ENCODE results near the gene STXBP6.
"Not testable (repeated sequence)": the region's sequence is repeated elsewhere in the genome, so short reads cannot be mapped to it uniquely, and the experiment has no call there.

Gene STXBP6

DNA sequence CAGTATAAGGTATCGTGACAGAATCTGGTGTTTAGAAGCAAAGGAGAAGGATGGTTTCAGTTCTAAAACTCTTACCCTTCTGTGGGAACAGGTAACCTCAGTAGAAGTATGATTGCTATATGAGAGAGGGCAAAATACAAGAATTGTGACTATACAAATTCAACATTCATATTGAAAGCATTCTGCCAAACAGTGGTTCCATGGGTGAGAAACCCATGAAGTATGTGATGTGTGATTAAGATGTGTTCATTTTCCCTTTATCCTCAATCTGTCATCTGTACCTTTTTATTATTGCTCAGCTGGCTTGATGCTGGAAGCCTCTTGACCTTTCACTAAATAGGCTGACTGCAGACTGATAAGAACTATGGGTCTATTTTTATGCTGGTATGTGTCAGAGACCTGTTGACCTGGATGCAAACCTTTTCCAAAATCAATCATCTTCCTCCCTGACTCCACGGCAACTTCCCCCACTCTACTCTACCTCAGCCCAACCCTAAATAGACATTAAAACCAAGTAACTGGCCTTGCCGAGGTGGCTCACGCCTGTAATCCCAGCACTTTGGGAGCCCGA lies 109.6 kb downstream of the STXBP6 start:
- no peaks in the 10 kb centered on the region for H3K36me3 ChIP-seq (ENCODE audit: control insufficient read depth, insufficient read depth, low read length)
- no peak overlapping the region for H3K9ac ChIP-seq (ENCODE audit: low read depth, low read length)
- no peak overlapping the region for H3K4me3 ChIP-seq (ENCODE audit: low read depth, low read length)
- H3K27me3 ChIP-seq (ENCODE audit: control insufficient read depth, insufficient read depth, low read length): no peaks in the 10 kb centered on the region
- peaks cover 14% of the 10 kb centered on the region for H3K4me1 ChIP-seq (ENCODE audit: control insufficient read depth, insufficient read depth, low read length)
- H3K9me3 ChIP-seq (ENCODE audit: control insufficient read depth, insufficient read depth, low read length): no peaks in the 10 kb centered on the region

DNA sequence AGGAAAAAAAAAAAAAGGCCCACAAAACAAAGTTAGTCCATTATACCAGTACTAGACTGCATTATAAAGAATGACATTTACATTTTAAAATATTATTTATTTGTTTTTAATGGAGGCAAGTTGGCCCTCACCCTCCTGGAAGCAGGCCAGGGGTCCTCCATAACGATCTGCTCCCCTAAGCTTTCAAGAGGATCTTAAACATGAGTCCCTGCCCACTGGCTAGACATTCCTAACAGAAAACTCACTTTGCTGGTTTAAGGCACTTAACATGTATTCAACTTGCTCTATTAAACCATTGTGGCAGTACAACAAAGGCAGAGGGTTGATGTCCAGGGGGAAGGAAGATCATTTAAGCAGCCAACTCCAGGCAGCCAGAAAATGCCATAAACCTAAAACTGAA lies 111.4 kb downstream of the STXBP6 start:
- H3K4me1 ChIP-seq (ENCODE audit: control insufficient read depth, insufficient read depth, low read length): peaks cover 14% of the 10 kb centered on the region
- H3K4me3 ChIP-seq (ENCODE audit: low read depth, low read length): no peak overlapping the region
- H3K9ac ChIP-seq (ENCODE audit: low read depth, low read length): no peak overlapping the region
- H3K9me3 ChIP-seq (ENCODE audit: control insufficient read depth, insufficient read depth, low read length): no peaks in the 10 kb centered on the region
- H3K36me3 ChIP-seq (ENCODE audit: control insufficient read depth, insufficient read depth, low read length): no peaks in the 10 kb centered on the region
- H3K27me3 ChIP-seq (ENCODE audit: control insufficient read depth, insufficient read depth, low read length): no peaks in the 10 kb centered on the region

DNA sequence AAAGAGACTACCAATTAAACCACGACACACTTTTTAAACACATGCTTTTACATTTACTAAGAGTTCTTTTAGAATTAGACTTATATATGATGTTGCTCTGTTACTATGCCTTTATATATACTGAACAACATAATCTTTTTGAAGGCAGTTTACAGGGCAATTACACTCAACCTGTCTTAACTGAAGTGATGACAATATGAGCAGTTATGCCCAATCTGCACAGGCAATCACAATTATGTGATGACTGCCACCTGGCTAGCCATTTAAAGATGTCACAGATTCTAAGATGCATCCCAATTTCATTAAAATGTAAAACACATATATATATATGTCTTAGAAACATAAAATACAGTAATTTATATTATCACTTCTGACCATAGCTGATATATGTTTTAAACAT lies 112.6 kb downstream of the STXBP6 start:
- Histone ChIP-seq H3K4me1 (ENCODE audit: control insufficient read depth, insufficient read depth, low read length) (peaks cover 9% of the 10 kb centered on the region), H3K4me3 (ENCODE audit: low read depth, low read length) (no peak overlapping the region), H3K9me3 (ENCODE audit: control insufficient read depth, insufficient read depth, low read length) (no peaks in the 10 kb centered on the region), H3K9ac (ENCODE audit: low read depth, low read length) (no peak overlapping the region), H3K27me3 (ENCODE audit: control insufficient read depth, insufficient read depth, low read length) (no peaks in the 10 kb centered on the region), H3K36me3 (ENCODE audit: control insufficient read depth, insufficient read depth, low read length) (no peaks in the 10 kb centered on the region)

DNA sequence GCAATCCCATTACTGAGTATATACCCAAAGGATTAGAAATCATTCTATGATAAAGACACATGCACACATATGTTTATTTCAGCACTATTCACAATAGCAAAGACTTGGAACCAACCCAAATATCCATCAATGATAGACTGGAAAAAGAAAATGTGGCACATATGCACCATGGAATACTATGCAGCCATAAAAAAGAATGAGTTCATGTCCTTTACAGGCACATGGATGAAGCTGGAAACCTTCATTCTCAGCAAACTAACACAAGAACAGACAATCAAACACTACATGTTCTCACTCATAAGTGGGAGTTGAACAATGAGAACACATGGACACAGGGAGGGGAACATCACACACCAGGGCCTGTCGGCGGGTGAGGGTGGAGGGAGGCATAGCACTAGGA lies 113.2 kb downstream of the STXBP6 start:
- H3K27me3 ChIP-seq (ENCODE audit: control insufficient read depth, insufficient read depth, low read length); H3K4me3 ChIP-seq (ENCODE audit: low read depth, low read length); H3K9me3 ChIP-seq (ENCODE audit: control insufficient read depth, insufficient read depth, low read length); H3K9ac ChIP-seq (ENCODE audit: low read depth, low read length); H3K4me1 ChIP-seq (ENCODE audit: control insufficient read depth, insufficient read depth, low read length); H3K36me3 ChIP-seq (ENCODE audit: control insufficient read depth, insufficient read depth, low read length): not testable (repeated sequence)

DNA sequence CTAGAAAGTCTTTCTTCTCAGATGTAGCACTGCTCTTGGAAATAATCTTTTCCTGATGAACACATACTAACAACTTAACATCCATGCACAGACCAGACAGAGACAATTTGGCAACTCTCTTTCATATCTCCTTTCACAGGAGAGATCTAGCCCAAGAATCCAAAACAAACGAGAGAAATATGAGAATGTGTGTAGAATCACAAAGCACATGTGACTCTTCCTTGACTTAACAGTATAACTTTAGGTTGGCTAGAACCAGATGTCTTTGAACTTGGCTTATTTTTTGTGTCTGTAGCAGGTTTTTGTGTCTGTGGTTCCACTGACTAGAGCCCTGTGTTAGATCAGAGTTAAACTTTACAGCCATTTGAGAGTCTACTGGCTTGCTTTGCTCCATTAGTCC lies 114.2 kb downstream of the STXBP6 start:
- no peaks in the 10 kb centered on the region for H3K36me3 ChIP-seq (ENCODE audit: control insufficient read depth, insufficient read depth, low read length)
- no peaks in the 10 kb centered on the region for H3K27me3 ChIP-seq (ENCODE audit: control insufficient read depth, insufficient read depth, low read length)
- no peaks in the 10 kb centered on the region for H3K4me1 ChIP-seq (ENCODE audit: control insufficient read depth, insufficient read depth, low read length)
- no peaks in the 10 kb centered on the region for H3K9me3 ChIP-seq (ENCODE audit: control insufficient read depth, insufficient read depth, low read length)
- H3K4me3 ChIP-seq (ENCODE audit: low read depth, low read length): no peak overlapping the region
- no peak overlapping the region for H3K9ac ChIP-seq (ENCODE audit: low read depth, low read length)

- H3K4me3 ChIP-seq (ENCODE audit: low read depth, low read length): no peak overlapping the region
- H3K9me3 ChIP-seq (ENCODE audit: control insufficient read depth, insufficient read depth, low read length): no peaks in the 10 kb centered on the region
- no peaks in the 10 kb centered on the region for H3K27me3 ChIP-seq (ENCODE audit: control insufficient read depth, insufficient read depth, low read length)
- H3K4me1 ChIP-seq (ENCODE audit: control insufficient read depth, insufficient read depth, low read length): no peaks in the 10 kb centered on the region
- no peaks in the 10 kb centered on the region for H3K36me3 ChIP-seq (ENCODE audit: control insufficient read depth, insufficient read depth, low read length)
- H3K9ac ChIP-seq (ENCODE audit: low read depth, low read length): no peak overlapping the region
Observed at GRCh38 chr14:24928386-24928900, 121.5 kb downstream of the STXBP6 start.

DNA sequence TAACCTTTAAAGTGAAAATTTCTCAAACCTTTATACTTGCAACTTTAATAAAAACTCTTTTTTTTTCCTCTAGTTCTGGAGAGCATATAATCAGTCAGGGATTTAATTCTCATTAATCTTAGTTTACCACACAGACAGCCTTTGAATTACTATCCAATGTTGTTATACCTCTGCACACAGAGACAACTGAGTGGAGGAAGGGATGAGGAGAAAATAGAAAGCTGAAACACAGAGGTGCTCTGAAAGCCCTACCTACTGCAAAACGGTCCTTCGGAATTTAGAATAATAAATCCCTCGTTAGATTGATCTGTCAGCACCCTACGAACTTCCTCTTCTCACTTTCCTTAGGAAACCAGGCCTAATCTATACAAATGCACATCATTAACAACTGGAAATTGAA lies 122.1 kb downstream of the STXBP6 start:
- Histone ChIP-seq H3K9me3 (ENCODE audit: control insufficient read depth, insufficient read depth, low read length) (no peaks in the 10 kb centered on the region), H3K9ac (ENCODE audit: low read depth, low read length) (no peak overlapping the region), H3K4me1 (ENCODE audit: control insufficient read depth, insufficient read depth, low read length) (no peaks in the 10 kb centered on the region), H3K4me3 (ENCODE audit: low read depth, low read length) (no peak overlapping the region), H3K27me3 (ENCODE audit: control insufficient read depth, insufficient read depth, low read length) (no peaks in the 10 kb centered on the region), H3K36me3 (ENCODE audit: control insufficient read depth, insufficient read depth, low read length) (no peaks in the 10 kb centered on the region)

- H3K9me3 ChIP-seq (ENCODE audit: control insufficient read depth, insufficient read depth, low read length): no peaks in the 10 kb centered on the region
- no peaks in the 10 kb centered on the region for H3K36me3 ChIP-seq (ENCODE audit: control insufficient read depth, insufficient read depth, low read length)
Observed at GRCh38 chr14:24925771-24926374, 124.1 kb downstream of the STXBP6 start.

GRCh38 chr14:24924544-24924943 lies 125.4 kb downstream of the STXBP6 start:
- H3K9ac ChIP-seq (ENCODE audit: low read depth, low read length): no peak overlapping the region
- no peaks in the 10 kb centered on the region for H3K9me3 ChIP-seq (ENCODE audit: control insufficient read depth, insufficient read depth, low read length)
- no peaks in the 10 kb centered on the region for H3K27me3 ChIP-seq (ENCODE audit: control insufficient read depth, insufficient read depth, low read length)
- H3K4me3 ChIP-seq (ENCODE audit: low read depth, low read length): no peak overlapping the region
- no peaks in the 10 kb centered on the region for H3K4me1 ChIP-seq (ENCODE audit: control insufficient read depth, insufficient read depth, low read length)
- no peaks in the 10 kb centered on the region for H3K36me3 ChIP-seq (ENCODE audit: control insufficient read depth, insufficient read depth, low read length)

More at GRCh38 chr14:24925771-24926374, 124.1 kb downstream of the STXBP6 start:
- no peak overlapping the region for H3K4me3 ChIP-seq (ENCODE audit: low read depth, low read length)
- no peak overlapping the region for H3K9ac ChIP-seq (ENCODE audit: low read depth, low read length)
- H3K4me1 ChIP-seq (ENCODE audit: control insufficient read depth, insufficient read depth, low read length): no peaks in the 10 kb centered on the region
- H3K27me3 ChIP-seq (ENCODE audit: control insufficient read depth, insufficient read depth, low read length): no peaks in the 10 kb centered on the region

DNA sequence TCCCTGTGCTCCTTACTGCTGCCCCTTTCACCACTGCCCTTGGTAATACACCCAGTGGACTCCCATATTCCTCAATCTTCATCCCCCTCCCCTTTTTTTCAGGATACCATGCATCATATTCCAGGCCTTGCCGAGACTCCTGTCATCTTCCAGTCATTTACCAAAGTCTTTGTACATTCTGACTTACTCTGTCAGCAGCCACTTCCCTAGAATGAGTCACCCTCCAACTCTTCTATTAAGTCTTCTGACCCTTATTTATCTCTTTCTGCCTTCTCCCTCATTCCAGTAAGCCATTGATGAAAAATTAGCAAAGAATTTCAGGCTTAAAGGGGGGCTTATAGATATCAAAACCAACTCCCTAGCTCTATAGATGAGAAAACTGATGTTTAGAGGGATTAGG lies 128.0 kb downstream of the STXBP6 start:
- Histone ChIP-seq H3K4me3 (ENCODE audit: low read depth, low read length) (no peak overlapping the region), H3K9me3 (ENCODE audit: control insufficient read depth, insufficient read depth, low read length) (no peaks in the 10 kb centered on the region), H3K27me3 (ENCODE audit: control insufficient read depth, insufficient read depth, low read length) (no peaks in the 10 kb centered on the region)

DNA sequence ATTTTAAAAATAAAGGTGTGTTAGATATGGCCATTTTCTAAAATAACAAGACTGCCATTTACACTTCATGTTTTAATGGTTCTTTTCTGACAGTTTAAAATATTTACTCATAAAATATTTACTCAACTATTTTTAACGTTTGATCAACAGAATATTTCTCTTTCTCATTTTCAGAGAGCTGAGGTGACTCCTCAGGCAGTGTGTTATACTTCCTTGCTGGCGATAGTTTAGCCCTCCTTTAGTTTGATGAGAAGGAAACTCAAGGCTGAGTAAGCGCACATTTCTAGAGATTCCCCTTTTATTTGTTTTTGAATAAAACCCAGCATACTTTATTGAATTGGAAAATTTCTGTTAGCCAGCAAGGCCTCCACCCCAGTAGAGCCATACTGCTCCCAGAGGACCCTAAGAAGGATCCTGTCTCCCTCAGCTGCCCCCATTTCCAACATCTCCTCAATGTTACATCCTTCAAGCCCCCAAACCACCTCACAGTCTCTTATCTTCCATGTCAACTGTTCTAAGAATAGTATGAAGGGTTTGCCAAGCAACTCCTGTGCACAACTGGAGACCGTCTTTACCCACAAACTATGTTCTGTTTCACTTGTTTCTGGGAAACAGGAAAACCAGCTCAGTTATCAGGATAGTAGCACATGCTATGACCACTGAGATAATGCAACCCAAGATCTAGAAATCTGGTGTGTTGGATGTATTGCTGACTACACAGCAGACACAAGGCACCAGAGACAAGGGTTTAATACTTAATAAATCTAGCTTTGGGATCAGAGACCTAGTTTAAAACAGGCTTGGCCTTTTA lies 129.5 kb downstream of the STXBP6 start:
- no peak overlapping the region for H3K9ac ChIP-seq (ENCODE audit: low read depth, low read length)
- no peaks in the 10 kb centered on the region for H3K4me1 ChIP-seq (ENCODE audit: control insufficient read depth, insufficient read depth, low read length)
- H3K9me3 ChIP-seq (ENCODE audit: control insufficient read depth, insufficient read depth, low read length): no peaks in the 10 kb centered on the region
- no peaks in the 10 kb centered on the region for H3K27me3 ChIP-seq (ENCODE audit: control insufficient read depth, insufficient read depth, low read length)
- no peak overlapping the region for H3K4me3 ChIP-seq (ENCODE audit: low read depth, low read length)
- H3K36me3 ChIP-seq (ENCODE audit: control insufficient read depth, insufficient read depth, low read length): no peaks in the 10 kb centered on the region

More for the DNA sequence above, 128.0 kb downstream of the STXBP6 start:
- Histone ChIP-seq H3K36me3 (ENCODE audit: control insufficient read depth, insufficient read depth, low read length) (no peaks in the 10 kb centered on the region), H3K4me1 (ENCODE audit: control insufficient read depth, insufficient read depth, low read length) (no peaks in the 10 kb centered on the region), H3K9ac (ENCODE audit: low read depth, low read length) (no peak overlapping the region)

DNA sequence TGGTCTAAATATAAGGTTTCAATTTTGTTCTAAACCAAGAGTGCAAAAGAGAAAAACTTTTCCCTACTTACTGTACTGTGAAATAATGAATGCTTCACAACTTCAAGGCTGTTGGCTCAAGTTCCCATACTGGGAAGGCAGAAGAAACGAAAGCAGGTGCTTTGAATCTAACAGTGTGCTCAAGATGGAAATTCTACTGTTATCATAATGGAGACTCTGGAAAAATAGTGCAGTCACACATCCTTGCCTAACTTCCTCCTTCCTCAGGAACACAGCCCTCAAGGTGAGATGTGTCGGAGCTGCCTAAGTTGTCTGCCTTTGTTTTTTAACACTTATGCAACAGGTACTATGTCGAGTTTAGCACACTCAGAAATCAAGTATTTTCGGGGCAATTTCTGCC lies 131.1 kb downstream of the STXBP6 start:
- Histone ChIP-seq H3K36me3 (ENCODE audit: control insufficient read depth, insufficient read depth, low read length) (no peaks in the 10 kb centered on the region), H3K4me1 (ENCODE audit: control insufficient read depth, insufficient read depth, low read length) (no peaks in the 10 kb centered on the region), H3K9me3 (ENCODE audit: control insufficient read depth, insufficient read depth, low read length) (no peaks in the 10 kb centered on the region), H3K4me3 (ENCODE audit: low read depth, low read length) (no peak overlapping the region), H3K9ac (ENCODE audit: low read depth, low read length) (no peak overlapping the region), H3K27me3 (ENCODE audit: control insufficient read depth, insufficient read depth, low read length) (no peaks in the 10 kb centered on the region)

Measured in iPS-15b (cell line).